Measurements from ENCODE around the gene LHX3.

LHX3 gene

DNA sequence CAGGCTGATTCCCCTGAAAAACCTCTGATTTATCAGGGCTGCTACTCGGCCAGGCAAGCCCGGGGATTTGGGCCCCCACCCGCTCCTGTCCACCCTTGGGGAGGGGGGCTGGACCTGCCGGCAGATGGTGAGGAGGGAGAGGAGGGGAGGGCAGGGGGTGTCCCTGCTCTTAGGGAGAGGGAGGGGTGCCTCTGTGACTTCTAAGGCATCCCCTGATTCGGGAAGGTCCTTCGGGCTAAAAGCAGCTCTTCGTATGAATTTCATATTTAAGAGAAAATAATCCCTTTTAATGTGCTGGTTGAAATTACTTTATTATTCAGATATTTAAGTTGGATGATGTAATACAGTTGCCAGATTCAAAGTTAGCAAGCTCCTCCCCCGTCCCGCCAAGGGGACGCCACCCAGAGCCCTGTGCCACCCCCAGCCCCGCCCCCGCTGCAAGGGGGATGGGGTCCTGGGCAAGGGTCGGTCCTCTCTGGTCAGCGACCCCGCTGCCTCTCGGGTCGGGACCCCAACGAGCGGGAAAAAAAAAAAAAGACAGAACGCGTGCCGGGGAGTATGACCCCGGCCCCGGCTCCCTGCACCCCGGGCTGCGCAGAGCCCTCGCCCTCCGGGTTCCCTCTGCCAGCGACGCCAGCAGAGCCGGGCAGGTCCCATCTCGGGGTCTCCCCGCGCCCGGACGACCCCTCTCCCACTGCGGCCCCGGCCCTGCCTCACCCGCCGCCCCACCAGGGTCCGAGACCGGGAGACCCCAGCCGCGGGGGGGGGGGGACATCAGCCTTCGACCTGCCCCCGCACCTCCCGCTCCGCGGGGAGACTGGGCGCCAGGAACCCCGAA lies 12.4 kb downstream of the LHX3 start:
- DNase-seq (ENCODE audit: low spot score): no peak

GRCh38 chr9:136191960-136192286 lies 13.0 kb downstream of the LHX3 start:
- DNase-seq (ENCODE audit: low spot score): no peak

- DNase-seq (ENCODE audit: low spot score): no peak
These were observed 13.6 kb downstream of the LHX3 start for GRCh38 chr9:136191099-136191959.

- DNase-seq (ENCODE audit: low spot score): no peak
These were observed 14.3 kb downstream of the LHX3 start for GRCh38 chr9:136190656-136191055.

- DNase-seq (ENCODE audit: low spot score): no peak
These were observed 14.7 kb downstream of the LHX3 start for GRCh38 chr9:136190237-136190601.

DNA sequence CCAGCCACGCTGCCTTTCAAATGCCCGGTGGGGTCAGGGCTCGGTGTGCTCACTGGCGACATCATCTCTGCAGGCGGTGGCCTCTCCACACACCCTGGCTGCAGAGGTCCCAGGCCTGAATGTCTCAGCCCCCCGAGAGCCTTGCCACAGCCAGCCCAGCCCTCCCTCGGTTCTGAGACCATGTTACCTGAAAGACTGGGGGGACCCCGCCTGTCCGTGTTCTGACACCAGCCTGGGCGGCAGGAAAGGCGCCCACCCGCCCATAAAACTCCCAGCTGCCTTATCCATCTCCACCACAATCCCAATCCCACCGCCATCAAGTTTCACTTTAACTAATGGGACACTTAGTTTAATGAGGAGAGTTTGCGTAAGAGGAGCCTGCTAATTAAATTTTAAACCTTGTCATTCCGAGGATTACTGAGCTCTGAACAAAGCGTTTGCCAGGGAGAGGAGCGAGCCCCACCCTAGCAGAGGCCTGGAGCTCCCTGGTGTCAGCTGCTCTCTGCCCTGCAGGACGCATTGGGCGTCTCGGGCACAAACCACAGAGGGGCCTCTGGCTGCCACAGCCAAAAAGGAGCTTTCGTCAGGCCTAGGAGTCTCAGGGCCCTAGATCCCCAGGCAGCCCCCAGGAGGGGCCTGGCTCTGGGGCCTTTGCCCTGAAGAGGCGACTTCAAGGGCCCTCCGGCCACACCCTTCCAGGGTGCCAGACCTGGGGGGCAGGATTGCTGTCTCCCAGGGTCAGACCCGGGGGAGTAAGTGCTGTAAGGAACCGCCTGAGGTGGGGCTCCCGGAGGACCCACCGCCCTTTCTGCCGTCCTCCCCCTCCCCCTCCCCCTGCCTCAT lies 15.3 kb downstream of the LHX3 start:
- no peak for DNase-seq (ENCODE audit: low spot score)

GRCh38 chr9:136187683-136188586 lies 17.0 kb downstream of the LHX3 start:
- no peak for DNase-seq (ENCODE audit: low spot score)

DNA sequence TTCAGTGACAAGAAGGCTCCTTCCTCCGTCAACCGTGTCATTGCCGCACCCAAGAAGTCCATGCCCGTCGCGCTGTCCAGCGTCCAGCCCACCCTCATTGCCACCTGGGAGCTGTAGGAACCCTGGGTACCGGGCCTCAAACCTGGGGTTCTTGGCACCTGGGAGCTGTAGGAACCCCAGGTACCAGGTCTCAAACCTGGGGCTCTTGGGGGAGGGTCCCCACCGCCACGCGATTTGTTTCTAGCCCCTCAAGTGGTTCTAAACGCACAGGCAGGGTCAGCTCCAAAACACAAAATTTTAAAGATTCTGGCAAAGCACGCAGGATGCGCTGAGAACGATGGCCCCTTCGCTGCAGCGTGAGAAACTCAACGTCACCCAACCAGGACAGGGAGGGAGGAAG lies 17.7 kb downstream of the LHX3 start:
- DNase-seq (ENCODE audit: low spot score): no peak

- DNase-seq (ENCODE audit: low spot score): no peak
These were observed 18.5 kb downstream of the LHX3 start for GRCh38 chr9:136186386-136186785.

DNA sequence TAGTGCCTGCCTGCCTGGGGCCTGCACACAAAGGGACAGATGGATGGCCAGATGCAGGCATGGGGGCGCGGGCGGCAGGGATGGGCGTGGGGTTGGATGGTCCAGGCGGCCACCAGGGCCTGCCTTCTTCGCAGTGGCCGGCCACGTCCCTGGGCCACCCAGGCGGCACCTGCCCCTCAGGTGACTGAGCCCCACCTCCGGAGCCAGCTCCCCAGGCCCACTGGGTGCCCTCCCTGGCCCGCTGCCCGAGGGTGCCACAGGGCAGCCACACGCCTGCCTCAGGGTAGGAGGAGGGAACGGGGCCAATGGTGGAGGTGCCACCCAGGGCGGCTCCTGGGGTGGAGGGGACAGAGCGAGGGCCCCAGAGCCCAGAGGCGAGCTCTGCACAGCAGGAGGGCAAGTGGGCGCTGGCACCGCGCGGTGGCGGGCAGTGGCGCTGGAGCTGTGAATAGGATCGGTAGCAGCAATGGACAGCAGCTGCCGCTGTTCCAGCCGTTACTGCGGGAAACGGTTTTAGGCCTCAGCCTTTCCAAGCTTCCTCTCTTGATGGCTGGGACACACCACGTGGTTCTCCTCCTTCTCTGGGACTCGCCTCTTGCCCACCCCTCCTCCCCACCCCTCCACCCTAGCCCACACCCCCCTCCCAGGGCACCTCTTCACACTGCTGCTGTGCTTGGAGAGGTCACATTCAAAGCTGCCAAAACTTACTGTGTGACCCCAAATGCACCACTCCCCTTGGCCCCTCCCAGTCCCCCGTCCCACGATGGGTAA lies 19.1 kb downstream of the LHX3 start:
- no peak for DNase-seq (ENCODE audit: low spot score)

DNA sequence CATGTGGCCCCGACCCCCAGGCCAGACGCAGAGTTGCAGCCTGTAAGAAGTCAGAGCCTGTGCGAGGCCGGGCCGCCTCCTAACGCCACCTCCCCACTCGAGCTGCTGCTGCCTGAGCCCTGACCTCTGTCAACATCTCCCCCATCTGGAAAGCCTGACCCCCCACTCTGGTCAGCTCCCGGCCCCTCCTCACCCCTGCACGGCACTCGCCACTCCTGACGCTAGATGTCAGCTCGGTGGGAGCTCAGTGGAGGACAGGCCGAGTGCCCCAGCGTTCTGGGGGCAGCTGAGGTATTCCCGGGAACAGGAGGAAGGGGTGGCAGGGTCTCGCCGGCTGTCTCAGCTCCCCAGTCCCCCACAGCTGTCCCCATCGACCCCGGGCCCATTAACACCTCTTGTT lies 19.9 kb downstream of the LHX3 start:
- no peak for DNase-seq (ENCODE audit: low spot score)

- DNase-seq (ENCODE audit: low spot score): no peak
These were observed 22.0 kb downstream of the LHX3 start for GRCh38 chr9:136182850-136183422.

DNA sequence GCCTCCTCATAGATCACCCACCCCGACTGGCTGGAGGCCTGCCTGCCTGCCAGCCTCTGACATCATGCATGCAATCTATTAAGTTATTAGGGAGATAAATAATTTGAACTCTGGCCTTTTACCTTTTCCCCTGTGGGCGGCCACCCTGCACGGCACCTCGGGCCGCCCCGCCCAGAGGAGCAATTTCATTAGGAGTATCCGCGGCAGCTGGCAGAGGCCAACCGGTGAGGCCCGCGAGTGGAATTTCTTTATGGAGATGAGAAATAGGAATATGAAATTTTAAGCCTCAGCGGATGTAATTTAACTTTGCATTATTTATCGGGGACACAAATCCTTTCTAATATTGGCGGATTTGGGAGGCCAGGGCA lies 22.5 kb downstream of the LHX3 start:
- DNase-seq (ENCODE audit: low spot score): no peak

DNA sequence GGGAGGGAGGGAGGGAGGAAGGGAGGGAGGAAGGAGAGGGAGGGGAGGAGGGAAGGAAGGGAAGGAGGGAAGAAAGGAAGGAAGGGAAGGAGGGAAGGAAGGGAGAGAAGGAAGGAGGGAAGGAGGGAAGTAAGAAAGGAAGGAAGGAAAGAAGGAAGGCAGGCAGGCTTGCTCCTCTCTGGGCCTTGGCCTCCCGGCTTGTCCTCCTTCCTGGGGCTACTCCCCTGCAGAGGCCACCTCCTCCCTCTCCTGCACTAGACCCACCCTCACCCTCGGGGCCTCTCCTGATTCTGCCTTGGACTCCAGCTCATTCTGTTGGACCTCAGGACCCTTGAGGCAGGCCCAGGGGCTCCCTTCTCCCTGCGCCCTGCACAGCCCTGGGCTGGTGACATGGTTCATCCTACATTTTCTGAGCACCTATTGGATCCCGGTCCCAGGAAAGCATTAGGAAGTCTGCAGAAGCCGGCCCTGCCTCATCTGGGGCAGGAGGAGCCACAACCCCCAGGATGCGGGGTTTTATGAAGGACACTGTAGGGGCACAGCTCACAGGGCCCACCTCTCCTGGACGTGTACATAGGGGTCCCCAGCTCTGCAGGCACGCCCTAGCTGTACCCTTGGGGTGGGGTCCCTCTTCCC lies 23.0 kb downstream of the LHX3 start:
- DNase-seq (ENCODE audit: low spot score): no peak

- no peak for DNase-seq (ENCODE audit: low spot score)
These were observed 24.3 kb downstream of the LHX3 start for GRCh38 chr9:136180586-136180985.

DNA sequence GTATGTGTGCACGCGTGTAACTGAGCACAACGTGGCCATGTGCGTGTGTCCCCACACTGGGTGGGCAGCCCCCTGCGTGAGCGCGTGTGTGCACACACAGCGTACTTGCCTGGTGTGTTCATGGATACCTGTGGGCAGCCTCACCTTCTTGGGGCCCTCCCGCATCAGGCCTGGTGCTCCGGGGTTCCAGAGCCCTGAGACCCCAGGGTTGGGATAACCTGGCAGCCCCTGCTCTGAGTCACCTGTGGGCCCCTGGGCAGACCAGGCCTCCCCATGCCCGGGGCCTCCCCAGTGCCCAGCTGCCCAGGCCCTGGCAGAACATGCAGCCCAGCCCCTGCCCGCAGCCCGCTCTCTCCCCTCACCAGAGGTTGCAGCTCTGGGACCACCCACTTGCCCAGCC lies 25.2 kb downstream of the LHX3 start:
- no peak for DNase-seq (ENCODE audit: low spot score)

DNA sequence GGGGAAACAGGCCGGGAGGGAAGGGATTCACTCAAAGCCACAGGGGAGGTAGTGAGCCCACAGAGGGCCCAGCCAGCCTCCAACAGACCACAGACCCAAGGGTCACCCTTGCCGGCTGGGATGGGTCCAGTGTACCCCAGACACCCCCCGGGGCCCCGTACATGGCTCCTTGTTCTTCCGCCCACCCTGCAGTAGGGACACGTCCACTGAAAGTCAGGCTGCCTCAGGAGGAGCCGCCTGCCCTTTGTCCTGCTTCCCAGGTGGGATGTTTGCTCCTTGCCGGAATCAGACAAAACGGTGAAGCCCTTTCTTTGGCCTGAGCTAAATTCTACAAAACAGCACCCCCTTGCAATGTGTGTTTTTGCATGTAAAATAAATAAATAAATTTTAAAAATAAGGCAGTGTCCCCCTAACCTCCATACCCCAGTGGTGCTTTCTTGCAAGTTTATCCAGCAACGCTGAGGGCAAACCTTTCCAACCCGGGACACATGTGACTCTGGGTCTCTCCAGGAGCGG lies 25.8 kb downstream of the LHX3 start:
- DNase-seq (ENCODE audit: low spot score): no peak

DNA sequence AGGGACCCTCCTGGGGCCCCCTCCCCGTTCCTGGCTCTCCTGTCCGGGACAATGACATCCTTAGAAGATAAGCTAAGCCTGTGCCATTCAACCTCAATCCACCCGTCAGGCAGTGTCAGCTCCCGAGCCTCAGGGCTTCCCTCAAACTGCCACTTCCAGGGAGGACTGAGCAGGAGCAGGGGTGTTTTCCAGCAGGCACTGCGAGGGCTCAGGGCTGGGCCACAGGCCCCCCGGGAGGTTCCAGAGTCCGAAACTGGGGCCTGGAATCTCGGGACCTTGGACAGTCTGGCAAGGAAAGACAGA lies 26.2 kb downstream of the LHX3 start:
- DNase-seq (ENCODE audit: low spot score): no peak

- DNase-seq (ENCODE audit: low spot score): no peak
These were observed 26.7 kb downstream of the LHX3 start for GRCh38 chr9:136178061-136178772.
